Keratinocyte (primary cell): Measurements from ENCODE around the gene PIK3CB.

Source experiments
- EZH2 ChIP-seq: IDR thresholded peaks from one replicate; pipeline ENCODE4 v1.6.1; 2012; ENCODE audit warnings: inconsistent platforms, mild to moderate bottlenecking, low read length, moderate library complexity
- TF ChIP-seq, protein P1 (sequence below), 3 experiments: IDR thresholded peaks in 1 of 3; conservative IDR thresholded peaks in 1 of 3; optimal IDR thresholded peaks in 1 of 3; 2 replicates in 2 of 3; 3 replicates in 1 of 3; pipeline versions ENCODE3 to v1.5.1; 2011; ENCODE audit warnings: low read length in 3 of 3, mild to moderate bottlenecking in 3 of 3, moderate library complexity in 2 of 3, control low read depth in 1 of 3, inconsistent platforms in 1 of 3; ENCODE audit not compliant: insufficient read depth in 2 of 3; ENCODE audit errors: extremely low read depth in 1 of 3

DNA sequence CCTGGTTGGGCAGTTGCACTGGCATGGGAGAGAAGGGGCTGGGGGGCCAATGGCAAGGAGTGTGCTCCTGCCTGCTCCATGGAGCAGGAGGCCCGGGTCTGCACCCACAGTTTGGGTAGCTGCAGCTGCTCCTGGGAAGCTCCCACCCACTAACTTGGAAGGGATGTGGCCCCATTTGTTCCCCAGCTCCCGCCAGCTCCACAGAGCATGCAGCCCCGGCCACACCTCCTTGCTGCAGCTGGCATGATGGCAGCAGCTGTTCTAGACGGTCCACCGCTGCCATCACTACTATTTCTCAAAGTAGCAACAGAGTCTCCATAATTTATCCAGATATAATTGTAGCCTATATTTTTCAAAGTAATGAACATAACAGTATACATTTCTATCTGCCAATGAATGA is 65.8 kb downstream of the PIK3CB start:
- TF ChIP-seq, protein P1, sequence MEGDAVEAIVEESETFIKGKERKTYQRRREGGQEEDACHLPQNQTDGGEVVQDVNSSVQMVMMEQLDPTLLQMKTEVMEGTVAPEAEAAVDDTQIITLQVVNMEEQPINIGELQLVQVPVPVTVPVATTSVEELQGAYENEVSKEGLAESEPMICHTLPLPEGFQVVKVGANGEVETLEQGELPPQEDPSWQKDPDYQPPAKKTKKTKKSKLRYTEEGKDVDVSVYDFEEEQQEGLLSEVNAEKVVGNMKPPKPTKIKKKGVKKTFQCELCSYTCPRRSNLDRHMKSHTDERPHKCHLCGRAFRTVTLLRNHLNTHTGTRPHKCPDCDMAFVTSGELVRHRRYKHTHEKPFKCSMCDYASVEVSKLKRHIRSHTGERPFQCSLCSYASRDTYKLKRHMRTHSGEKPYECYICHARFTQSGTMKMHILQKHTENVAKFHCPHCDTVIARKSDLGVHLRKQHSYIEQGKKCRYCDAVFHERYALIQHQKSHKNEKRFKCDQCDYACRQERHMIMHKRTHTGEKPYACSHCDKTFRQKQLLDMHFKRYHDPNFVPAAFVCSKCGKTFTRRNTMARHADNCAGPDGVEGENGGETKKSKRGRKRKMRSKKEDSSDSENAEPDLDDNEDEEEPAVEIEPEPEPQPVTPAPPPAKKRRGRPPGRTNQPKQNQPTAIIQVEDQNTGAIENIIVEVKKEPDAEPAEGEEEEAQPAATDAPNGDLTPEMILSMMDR (optimal IDR thresholded peaks at IDR 0.05 in 1 of 3, IDR thresholded peaks at IDR 0.05 in 1 of 3, conservative IDR thresholded peaks at IDR 0.05 in 1 of 3; ENCODE audit: extremely low read depth in 1 of 3, insufficient read depth in 2 of 3, low read length in 3 of 3), result no peak
- no peak for TF ChIP-seq EZH2
